Effector memory CD4-positive, alpha-beta T cell (primary cell): Measurements from ENCODE around the gene DIS3L2.

Source experiments
- DNase-seq, 3 donors: peaks; one replicate each; pipeline ENCODE4 v3.0.0-alpha.2; 2020
- H3K27ac ChIP-seq: 2 replicates; pipeline ENCODE4 v1.7.0; 2013; ENCODE audit warnings: mild to moderate bottlenecking, low read length, moderate library complexity; ENCODE audit not compliant: insufficient read depth, poor library complexity, severe bottlenecking
- H3K27me3 ChIP-seq: replicated peaks from 2 replicates; pipeline ENCODE4 v1.7.0; 2013; ENCODE audit warnings: mild to moderate bottlenecking, low read length; ENCODE audit not compliant: insufficient read depth, control insufficient read depth, poor library complexity, severe bottlenecking
- H3K36me3 ChIP-seq: 2 replicates; pipeline ENCODE4 v1.7.0; 2013; ENCODE audit warnings: mild to moderate bottlenecking, low read length, moderate library complexity; ENCODE audit not compliant: control insufficient read depth, insufficient read depth
- H3K4me1 ChIP-seq: 2 replicates; pipeline ENCODE4 v1.7.0; 2013; ENCODE audit warnings: low read length, mild to moderate bottlenecking; ENCODE audit not compliant: control insufficient read depth, insufficient read depth, poor library complexity, severe bottlenecking
- H3K4me3 ChIP-seq: 2 replicates; pipeline ENCODE4 v1.7.0; 2013; ENCODE audit warnings: low read length, low read depth, mild to moderate bottlenecking; ENCODE audit not compliant: insufficient read depth, poor library complexity, severe bottlenecking
- H3K9me3 ChIP-seq: 2 replicates; pipeline ENCODE4 v1.7.0; 2013; ENCODE audit warnings: mild to moderate bottlenecking, low read length, moderate library complexity; ENCODE audit not compliant: control insufficient read depth

Gene DIS3L2

DNA sequence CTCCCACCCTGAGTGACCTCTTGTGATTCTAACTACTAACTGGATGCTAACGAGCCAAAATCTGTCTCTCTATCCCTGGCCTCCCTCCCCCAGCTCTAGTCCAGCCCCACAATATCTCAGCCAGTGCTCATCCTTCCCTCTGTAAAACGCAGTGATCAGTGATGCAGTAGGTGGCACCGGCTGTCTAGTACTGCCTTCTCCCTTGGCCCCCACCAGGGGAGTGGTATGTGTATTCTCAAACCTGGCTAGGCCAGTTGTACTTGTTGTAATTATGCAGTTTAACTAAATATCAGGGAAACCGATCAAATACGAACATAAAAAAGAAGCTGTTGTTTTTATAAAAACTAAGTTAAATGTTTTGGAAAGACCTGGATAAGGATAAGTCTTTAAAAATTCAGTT, 303.8 kb downstream of the DIS3L2 start:
- H3K4me3 ChIP-seq = no peak overlapping the region
- no peaks in the 10 kb centered on the region for H3K27me3 ChIP-seq
- no peak for DNase-seq
- H3K27ac ChIP-seq = no peak overlapping the region
- peaks cover 25% of the 10 kb centered on the region for H3K36me3 ChIP-seq
- H3K4me1 ChIP-seq = no peaks in the 10 kb centered on the region
- H3K9me3 ChIP-seq = no peaks in the 10 kb centered on the region

DNA sequence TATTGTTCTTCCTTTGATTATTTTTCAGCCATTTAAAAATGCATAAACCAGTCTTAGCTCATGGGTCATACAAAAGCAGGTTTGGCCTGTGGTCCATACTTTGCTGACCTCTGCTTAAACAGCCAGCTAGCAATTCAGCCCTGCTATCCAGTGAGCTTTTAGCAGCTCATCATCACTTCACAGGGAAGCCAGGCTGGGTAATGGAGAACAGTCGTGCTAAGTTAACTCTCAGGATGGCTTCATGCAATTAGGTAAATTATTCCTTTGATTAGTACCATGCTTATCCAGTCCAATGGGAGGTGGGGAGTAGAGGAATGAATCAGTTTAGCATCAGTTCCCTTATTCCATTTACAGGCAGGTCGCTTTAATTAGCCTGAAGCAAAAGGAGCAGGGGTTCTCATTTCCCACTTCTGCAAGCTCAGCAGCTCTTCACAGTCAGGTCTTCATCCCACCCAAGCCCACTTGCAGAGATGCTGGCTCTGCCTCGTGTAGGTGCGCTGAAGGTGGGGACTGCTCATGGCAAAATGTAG, 307.2 kb downstream of the DIS3L2 start:
- no peak overlapping the region for H3K4me3 ChIP-seq
- H3K36me3 ChIP-seq = peaks cover 14% of the 10 kb centered on the region
- no peaks in the 10 kb centered on the region for H3K4me1 ChIP-seq

DNA sequence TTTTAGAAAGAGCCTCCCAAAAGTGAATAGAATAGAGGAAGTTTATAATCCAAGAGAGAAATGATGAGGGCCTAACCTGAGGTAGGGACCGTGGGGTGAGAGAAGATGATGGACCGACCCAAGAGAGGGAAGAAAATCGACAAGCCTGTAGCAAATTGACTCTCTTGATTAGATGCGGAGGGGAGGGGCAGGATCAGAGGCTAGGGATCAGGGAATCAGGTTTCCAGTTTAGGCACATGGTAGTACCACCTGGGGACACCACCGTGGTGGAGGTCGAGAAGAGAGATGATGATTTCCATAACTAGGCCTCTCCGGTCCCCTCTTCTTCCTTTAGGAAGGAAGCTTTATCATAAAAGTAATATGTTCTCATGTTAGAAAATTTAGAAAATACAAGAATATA, 308.4 kb downstream of the DIS3L2 start:
- no peak for DNase-seq
- Histone ChIP-seq H3K9me3 (no peaks in the 10 kb centered on the region), H3K4me3 (no peak overlapping the region), H3K36me3 (peaks cover 6% of the 10 kb centered on the region), H3K4me1 (no peaks in the 10 kb centered on the region), H3K27ac (no peak overlapping the region), H3K27me3 (no peaks in the 10 kb centered on the region)

More for the DNA sequence above, 307.2 kb downstream of the DIS3L2 start:
- no peaks in the 10 kb centered on the region for H3K9me3 ChIP-seq
- no peaks in the 10 kb centered on the region for H3K27me3 ChIP-seq
- no peak overlapping the region for H3K27ac ChIP-seq
- no peak for DNase-seq

DNA sequence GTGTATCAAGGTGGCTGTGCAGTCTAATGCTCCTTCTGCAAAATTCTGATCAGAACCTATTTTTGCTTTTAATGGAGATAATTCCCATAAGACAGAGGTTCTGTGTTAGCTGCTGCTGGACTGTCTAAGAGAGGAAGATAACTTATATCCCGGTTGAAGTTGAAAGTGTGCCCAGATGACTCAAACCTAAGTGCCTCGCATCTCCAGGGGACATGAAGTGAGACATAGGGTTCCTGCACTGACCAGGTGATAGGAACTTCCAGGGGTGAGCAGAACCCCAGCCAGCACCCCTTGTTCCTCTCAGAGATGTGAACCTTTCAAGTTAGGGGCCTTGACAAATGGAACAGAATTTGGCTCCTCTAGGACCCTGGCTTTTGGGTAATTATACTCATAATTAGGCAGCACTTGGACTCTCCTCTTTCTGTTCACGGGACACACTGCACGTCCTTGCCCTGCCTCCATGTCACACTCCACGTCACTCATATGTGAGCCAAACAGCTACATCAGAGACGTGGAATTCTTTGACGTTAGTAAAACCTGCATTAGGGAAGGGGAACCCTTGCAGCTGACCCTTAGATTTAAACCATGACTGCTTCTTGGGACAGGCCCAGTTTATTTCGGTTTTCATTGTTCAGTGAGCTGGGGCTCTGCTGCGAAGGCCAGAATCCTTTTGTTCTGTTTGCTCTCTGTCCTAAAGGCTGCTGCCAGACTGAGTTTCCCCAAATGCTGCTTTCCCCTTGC, 312.6 kb downstream of the DIS3L2 start:
- Histone ChIP-seq H3K27me3 (no peaks in the 10 kb centered on the region), H3K4me3 (no peak overlapping the region), H3K27ac (no peak overlapping the region), H3K36me3 (peaks cover 4% of the 10 kb centered on the region), H3K9me3 (no peaks in the 10 kb centered on the region), H3K4me1 (no peaks in the 10 kb centered on the region)
- DNase-seq = no peak

DNA sequence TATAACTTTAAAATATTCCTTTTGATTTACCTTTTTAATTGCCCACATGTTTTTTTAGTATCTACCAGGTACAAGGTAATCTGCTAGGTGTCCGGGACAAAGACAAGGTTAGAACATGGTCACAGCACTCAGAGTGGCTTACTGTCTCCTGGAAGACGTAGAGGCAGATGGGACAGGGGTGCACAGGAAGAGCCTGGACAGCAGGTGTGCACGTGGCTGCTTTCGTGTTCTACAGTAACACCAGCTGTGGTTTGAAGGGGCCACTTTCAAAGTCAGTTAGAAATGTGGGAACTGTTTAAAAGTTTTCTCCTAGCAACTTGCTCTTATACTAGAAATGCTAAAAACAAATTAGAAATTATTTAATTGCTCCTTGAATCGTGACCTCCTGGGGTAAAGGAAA, 314.2 kb downstream of the DIS3L2 start:
- H3K27ac ChIP-seq = no peak overlapping the region
- H3K27me3 ChIP-seq = no peaks in the 10 kb centered on the region
- no peak overlapping the region for H3K4me3 ChIP-seq
- no peaks in the 10 kb centered on the region for H3K4me1 ChIP-seq
- H3K9me3 ChIP-seq = no peaks in the 10 kb centered on the region
- H3K36me3 ChIP-seq = peaks cover 4% of the 10 kb centered on the region
- DNase-seq = no peak

DNA sequence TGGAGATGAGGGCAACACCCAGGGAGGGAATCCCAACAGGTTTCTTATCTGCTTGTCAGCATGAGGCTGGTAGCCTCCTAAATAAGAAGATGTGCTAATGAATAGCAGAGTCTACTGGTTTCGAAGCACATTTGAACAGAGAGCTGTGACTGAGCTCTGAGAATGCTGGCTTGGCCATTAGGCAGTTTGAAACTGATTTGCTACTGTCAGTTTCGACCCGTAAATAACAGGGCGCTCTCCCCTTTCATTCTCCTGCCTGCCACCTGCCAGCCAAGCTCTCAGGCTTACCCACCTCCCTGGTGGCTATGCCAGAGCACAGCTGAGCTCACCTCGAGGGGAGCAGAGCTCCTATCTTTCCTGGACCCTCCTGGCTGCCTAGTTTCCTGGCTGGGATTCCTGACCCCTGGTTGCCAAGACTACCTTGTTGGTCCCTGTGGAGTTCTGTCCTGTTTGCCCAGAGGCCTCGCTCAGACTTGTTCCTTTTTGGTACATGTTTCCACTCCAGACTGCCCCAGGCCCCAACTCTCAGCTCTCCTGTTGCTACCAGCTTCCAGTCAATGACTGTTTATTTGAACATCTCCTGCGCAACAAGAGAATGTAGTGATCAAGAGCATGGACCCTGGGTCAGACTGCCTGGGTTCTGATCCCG, 314.7 kb downstream of the DIS3L2 start:
- no peak for DNase-seq
- H3K27me3 ChIP-seq = no peaks in the 10 kb centered on the region
- H3K4me3 ChIP-seq = no peak overlapping the region
- no peaks in the 10 kb centered on the region for H3K4me1 ChIP-seq
- H3K36me3 ChIP-seq = peaks cover 4% of the 10 kb centered on the region
- H3K27ac ChIP-seq = no peak overlapping the region
- H3K9me3 ChIP-seq = no peaks in the 10 kb centered on the region

DNA sequence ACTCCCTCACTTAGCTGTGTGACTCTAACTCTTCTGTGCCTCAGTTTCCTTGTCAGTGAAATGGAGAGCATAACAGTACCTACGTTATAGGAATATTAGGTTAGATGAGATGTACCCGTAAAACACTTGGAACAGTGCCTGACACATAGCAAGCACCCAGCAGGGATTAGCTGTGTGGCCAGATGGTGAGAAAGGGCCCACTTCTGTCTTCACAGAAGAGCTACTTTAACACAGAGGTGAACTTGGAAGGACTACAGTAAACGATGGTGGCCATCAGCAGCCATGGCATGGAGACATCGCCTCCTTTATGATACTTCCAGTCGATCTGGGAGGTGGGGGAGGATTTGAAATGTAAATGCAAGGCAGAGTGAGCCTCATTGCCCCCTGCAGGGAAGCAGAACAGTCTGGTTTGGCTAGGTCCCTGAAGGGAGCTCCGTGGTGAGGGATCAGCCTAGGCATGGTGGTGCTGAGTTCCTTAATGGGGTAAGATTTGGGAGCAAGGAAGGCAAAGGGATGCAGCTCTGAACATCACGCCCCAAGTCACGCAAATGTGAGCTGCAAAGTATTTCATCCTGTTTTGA, 315.3 kb downstream of the DIS3L2 start:
- Histone ChIP-seq H3K36me3 (peaks cover 9% of the 10 kb centered on the region), H3K27me3 (no peaks in the 10 kb centered on the region)

DNA sequence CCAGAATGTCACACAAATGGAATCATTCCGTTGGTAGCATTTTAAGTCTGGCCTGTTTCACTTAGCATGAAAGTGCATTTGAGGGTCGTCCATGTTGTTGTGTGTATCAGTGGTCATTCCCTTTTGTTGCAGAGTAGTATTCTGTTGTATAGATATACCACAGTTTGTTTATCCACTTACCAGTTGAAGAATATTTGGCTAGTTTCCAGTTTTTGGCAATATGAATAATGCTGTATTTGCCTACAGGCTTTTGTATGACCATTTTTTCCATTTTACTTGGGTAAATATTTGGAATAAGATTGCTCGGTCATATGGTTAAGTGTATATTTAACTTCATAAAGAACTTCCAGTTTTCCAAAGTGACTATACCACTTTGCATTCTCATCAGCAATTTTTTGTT, 317.0 kb downstream of the DIS3L2 start:
- no peaks in the 10 kb centered on the region for H3K27me3 ChIP-seq
- no peak for DNase-seq
- no peak overlapping the region for H3K27ac ChIP-seq
- no peaks in the 10 kb centered on the region for H3K9me3 ChIP-seq
- H3K4me3 ChIP-seq = no peak overlapping the region
- H3K4me1 ChIP-seq = no peaks in the 10 kb centered on the region
- H3K36me3 ChIP-seq = peaks cover 4% of the 10 kb centered on the region

More for the DNA sequence above, 315.3 kb downstream of the DIS3L2 start:
- H3K27ac ChIP-seq = no peak overlapping the region
- no peak for DNase-seq
- H3K4me3 ChIP-seq = no peak overlapping the region
- H3K9me3 ChIP-seq = no peaks in the 10 kb centered on the region
- no peaks in the 10 kb centered on the region for H3K4me1 ChIP-seq

DNA sequence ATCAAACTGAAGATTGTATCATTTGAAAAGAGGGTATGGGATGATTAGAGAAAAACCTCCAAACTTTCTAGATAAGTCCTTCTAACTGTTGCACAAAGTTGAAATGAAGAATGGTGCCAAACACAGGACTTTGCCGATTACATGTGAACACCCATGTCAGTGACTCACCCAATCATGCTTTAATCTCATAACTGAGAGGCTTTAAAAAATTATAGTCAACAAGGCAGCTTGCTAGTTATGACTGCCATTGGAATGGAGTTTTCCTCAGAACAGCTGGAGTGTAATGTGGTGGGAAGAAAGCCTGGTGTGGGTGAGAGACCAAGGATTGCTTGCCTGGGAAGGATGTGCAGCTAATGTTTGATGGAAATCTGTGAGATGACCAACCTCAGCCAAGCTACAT, 318.8 kb downstream of the DIS3L2 start:
- no peaks in the 10 kb centered on the region for H3K27me3 ChIP-seq
- H3K4me3 ChIP-seq = no peak overlapping the region
- H3K27ac ChIP-seq = no peak overlapping the region
- peaks cover 4% of the 10 kb centered on the region for H3K36me3 ChIP-seq
- H3K9me3 ChIP-seq = no peaks in the 10 kb centered on the region
- no peaks in the 10 kb centered on the region for H3K4me1 ChIP-seq
- DNase-seq = no peak
